Upper lobe of left lung (tissue), 6 donors: ENCODE data around the gene MARCO. TPM values are rescaled to one million over a fixed set of nuclear protein-coding genes. Genes with fewer than 3 reads are reported as not detected.

Experiments
- ATAC-seq, 2 donors: fragments of 200-7000 bp; cut with Tn5 transposase; one replicate each; pipeline ENCODE4 v1.9.1; 2022; ENCODE audit warnings: mild to moderate bottlenecking in 2 of 2, moderate library complexity in 2 of 2; ENCODE audit not compliant: low FRiP score in 2 of 2
- DNase-seq, 2 donors: peaks; one replicate each; pipeline ENCODE4 v3.0.0-alpha.2; 2019 to 2020
- H3K27ac ChIP-seq, 4 donors: fragments of 200-600 bp; sonication (generic); one replicate each; pipeline ENCODE4 v1.5.1; 2016 to 2019
- H3K27me3 ChIP-seq, 4 donors: fragments of 200-600 bp; sonication (generic); one replicate each; pipeline ENCODE4 v1.5.1; 2017 to 2019
- H3K36me3 ChIP-seq, 4 donors: fragments of 200-600 bp; sonication (generic); one replicate each; pipeline ENCODE4 v1.5.1; 2016 to 2019
- H3K4me1 ChIP-seq, 4 donors: fragments of 200-600 bp; sonication (generic); one replicate each; pipeline ENCODE4 v1.5.1; 2018 to 2019
- H3K4me3 ChIP-seq, 4 donors: fragments of 200-600 bp; sonication (generic); one replicate each; pipeline ENCODE4 v1.5.1; 2017 to 2019; ENCODE audit warnings: mild to moderate bottlenecking in 2 of 4, moderate library complexity in 1 of 4
- H3K9me3 ChIP-seq, 4 donors: fragments of 200-600 bp; sonication (generic); one replicate each; pipeline ENCODE4 v1.5.1; 2018 to 2019
- CTCF ChIP-seq, 6 experiments: fragments of 450-650 bp in 4 of 6; fragments of 200-600 bp in 2 of 6; sonication (generic) in 2 of 6; IDR thresholded peaks; one replicate each; pipeline ENCODE4 v1.5.1; 2016 to 2019; ENCODE audit warnings: antibody characterized with exemption in 6 of 6
- EP300 ChIP-seq, 4 donors: sonication (generic); formaldehyde crosslinking; IDR thresholded peaks; one replicate each; pipeline ENCODE4 v1.5.1; 2017; ENCODE audit warnings: antibody characterized with exemption in 4 of 4, control low read depth in 2 of 4
- POLR2A ChIP-seq, 4 donors: fragments of 450-650 bp; IDR thresholded peaks; one replicate each; pipeline ENCODE4 v1.5.1; 2016 to 2017; ENCODE audit warnings: antibody characterized with exemption in 4 of 4, mild to moderate bottlenecking in 2 of 4
- POLR2AphosphoS5 ChIP-seq, 2 donors: sonication (generic); formaldehyde crosslinking; IDR thresholded peaks; one replicate each; pipeline ENCODE4 v1.5.1; 2017; ENCODE audit warnings: antibody characterized with exemption in 2 of 2
- WGBS, 2 donors: methylation state at CpG; one replicate each; pipeline ENCODE4 v1.1.5; 2017 to 2018; 5-methylcytosine and 5-hydroxymethylcytosine counted together
- total RNA-seq, 6 donors: library from RNA; depleted of rRNA in 4 of 6; stranded (reverse); fragments of >200 nt in 4 of 6; gene quantifications; one replicate each; pipeline versions ENCODE4 v1.1.0 to v1.2.1, GENCODE V29; 2016 to 2021
- donor health status: DM: no; HTN: no; CAD: no; lungs with moderate emphysema.
- donor health status: DM: no; HTN: yes; CAD: no; lungs with severe emphysema.

MARCO gene
- total RNA-seq, 6 donors from 2014 or later, result 148 to 499 (median 316) TPM

- no peaks in the 10 kb centered on the region for H3K9me3 ChIP-seq
- H3K4me3 ChIP-seq, result no peak overlapping the region
- H3K4me1 ChIP-seq, result no peaks in the 10 kb centered on the region
- no peak for TF ChIP-seq CTCF (IDR thresholded peaks at IDR 0.05)
- TF ChIP-seq EP300 (IDR thresholded peaks at IDR 0.05), result no peak
- TF ChIP-seq POLR2A (IDR thresholded peaks at IDR 0.05), result no peak
- TF ChIP-seq POLR2AphosphoS5 (IDR thresholded peaks at IDR 0.05), result no peak
- no peaks in the 10 kb centered on the region for H3K27me3 ChIP-seq
- WGBS, 2 donors, result 81 to 84% methylated on average over 2 of the region's 2 CpGs
- ATAC-seq (no peak), DNase-seq (no peak)
- H3K27ac ChIP-seq, result no peak overlapping the region
- no peaks in the 10 kb centered on the region for H3K36me3 ChIP-seq
Measured at GRCh38 chr2:119023534-119023933, 81.5 kb downstream of the MARCO start.

- no peaks in the 10 kb centered on the region for H3K4me1 ChIP-seq
- H3K27ac ChIP-seq, result no peak overlapping the region
- TF ChIP-seq POLR2AphosphoS5 (IDR thresholded peaks at IDR 0.05) (no peak), CTCF (IDR thresholded peaks at IDR 0.05) (no peak), POLR2A (IDR thresholded peaks at IDR 0.05) (no peak), EP300 (IDR thresholded peaks at IDR 0.05) (no peak)
- ATAC-seq, result no peak
- WGBS, 2 donors, result 82 to 88% methylated on average over 9 of the region's 9 CpGs
- no peaks in the 10 kb centered on the region for H3K36me3 ChIP-seq
- no peak overlapping the region for H3K4me3 ChIP-seq
- no peaks in the 10 kb centered on the region for H3K9me3 ChIP-seq
- no peak for DNase-seq
- H3K27me3 ChIP-seq, result no peaks in the 10 kb centered on the region
Measured at GRCh38 chr2:119024152-119024551, 82.2 kb downstream of the MARCO start.

GRCh38 chr2:119024568-119024967, 82.6 kb downstream of the MARCO start:
- DNase-seq (no peak), ATAC-seq (no peak)
- 71 to 77% methylated on average over 3 of the region's 3 CpGs for WGBS, 2 donors
- Histone ChIP-seq H3K4me1 (no peaks in the 10 kb centered on the region), H3K27ac (no peak overlapping the region), H3K36me3 (no peaks in the 10 kb centered on the region), H3K9me3 (no peaks in the 10 kb centered on the region), H3K27me3 (no peaks in the 10 kb centered on the region), H3K4me3 (no peak overlapping the region)
- no peak for TF ChIP-seq POLR2AphosphoS5 (IDR thresholded peaks at IDR 0.05)
- TF ChIP-seq POLR2A (IDR thresholded peaks at IDR 0.05), result no peak
- TF ChIP-seq EP300 (IDR thresholded peaks at IDR 0.05), result no peak
- TF ChIP-seq CTCF (IDR thresholded peaks at IDR 0.05), result no peak

GRCh38 chr2:119025013-119025412, 83.0 kb downstream of the MARCO start:
- H3K36me3 ChIP-seq, result no peaks in the 10 kb centered on the region
- DNase-seq (no peak), ATAC-seq (no peak)
- no peak overlapping the region for H3K27ac ChIP-seq
- WGBS, 2 donors, result 69 to 72% methylated on average over 7 of the region's 7 CpGs
- no peaks in the 10 kb centered on the region for H3K4me1 ChIP-seq
- H3K27me3 ChIP-seq, result no peaks in the 10 kb centered on the region
- TF ChIP-seq POLR2A (IDR thresholded peaks at IDR 0.05) (no peak), CTCF (IDR thresholded peaks at IDR 0.05) (no peak), EP300 (IDR thresholded peaks at IDR 0.05) (no peak), POLR2AphosphoS5 (IDR thresholded peaks at IDR 0.05) (no peak)
- H3K4me3 ChIP-seq, result no peak overlapping the region
- no peaks in the 10 kb centered on the region for H3K9me3 ChIP-seq

- WGBS, 2 donors, result 84 to 91% methylated on average over 11 to 18 of the region's 18 CpGs
Measured at GRCh38 chr2:119025762-119026351, 83.9 kb downstream of the MARCO start.

More at GRCh38 chr2:119025762-119026351, 83.9 kb downstream of the MARCO start:
- H3K27ac ChIP-seq, result no peak overlapping the region
- H3K9me3 ChIP-seq, result no peaks in the 10 kb centered on the region
- ATAC-seq (no peak), DNase-seq (peak in 1 of 2 donors; percentile 65)
- H3K36me3 ChIP-seq, result no peaks in the 10 kb centered on the region
- H3K27me3 ChIP-seq, result no peaks in the 10 kb centered on the region
- no peaks in the 10 kb centered on the region for H3K4me1 ChIP-seq
- TF ChIP-seq POLR2AphosphoS5 (IDR thresholded peaks at IDR 0.05) (no peak), POLR2A (IDR thresholded peaks at IDR 0.05) (no peak), CTCF (IDR thresholded peaks at IDR 0.05) (no peak), EP300 (IDR thresholded peaks at IDR 0.05) (no peak)
- no peak overlapping the region for H3K4me3 ChIP-seq
